IPS-NIHi7 (cell line): ENCODE data around the gene SH3D19.

ENCODE experiments used
- DNase-seq: peaks from one replicate; pipeline ENCODE4 v3.0.0; 2012; ENCODE audit warnings: mixed read lengths; ENCODE audit errors: extremely low spot score

SH3D19 gene, protein sequence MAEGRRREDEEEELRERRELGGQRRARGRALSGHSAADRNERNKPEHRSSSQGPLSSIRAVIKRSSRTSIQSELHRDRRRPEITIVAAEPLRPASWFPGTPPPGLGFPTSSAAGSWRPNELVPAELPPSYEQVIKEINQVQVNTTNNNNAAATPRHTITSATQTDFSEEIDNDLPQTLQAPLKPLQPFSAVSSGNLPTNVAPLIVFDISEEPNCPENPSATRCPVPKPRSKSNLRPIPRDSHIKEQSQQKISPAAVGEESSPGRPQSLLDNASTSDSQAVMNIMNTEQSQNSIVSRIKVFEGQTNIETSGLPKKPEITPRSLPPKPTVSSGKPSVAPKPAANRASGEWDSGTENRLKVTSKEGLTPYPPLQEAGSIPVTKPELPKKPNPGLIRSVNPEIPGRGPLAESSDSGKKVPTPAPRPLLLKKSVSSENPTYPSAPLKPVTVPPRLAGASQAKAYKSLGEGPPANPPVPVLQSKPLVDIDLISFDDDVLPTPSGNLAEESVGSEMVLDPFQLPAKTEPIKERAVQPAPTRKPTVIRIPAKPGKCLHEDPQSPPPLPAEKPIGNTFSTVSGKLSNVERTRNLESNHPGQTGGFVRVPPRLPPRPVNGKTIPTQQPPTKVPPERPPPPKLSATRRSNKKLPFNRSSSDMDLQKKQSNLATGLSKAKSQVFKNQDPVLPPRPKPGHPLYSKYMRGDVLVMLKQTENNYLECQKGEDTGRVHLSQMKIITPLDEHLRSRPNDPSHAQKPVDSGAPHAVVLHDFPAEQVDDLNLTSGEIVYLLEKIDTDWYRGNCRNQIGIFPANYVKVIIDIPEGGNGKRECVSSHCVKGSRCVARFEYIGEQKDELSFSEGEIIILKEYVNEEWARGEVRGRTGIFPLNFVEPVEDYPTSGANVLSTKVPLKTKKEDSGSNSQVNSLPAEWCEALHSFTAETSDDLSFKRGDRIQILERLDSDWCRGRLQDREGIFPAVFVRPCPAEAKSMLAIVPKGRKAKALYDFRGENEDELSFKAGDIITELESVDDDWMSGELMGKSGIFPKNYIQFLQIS

DNA sequence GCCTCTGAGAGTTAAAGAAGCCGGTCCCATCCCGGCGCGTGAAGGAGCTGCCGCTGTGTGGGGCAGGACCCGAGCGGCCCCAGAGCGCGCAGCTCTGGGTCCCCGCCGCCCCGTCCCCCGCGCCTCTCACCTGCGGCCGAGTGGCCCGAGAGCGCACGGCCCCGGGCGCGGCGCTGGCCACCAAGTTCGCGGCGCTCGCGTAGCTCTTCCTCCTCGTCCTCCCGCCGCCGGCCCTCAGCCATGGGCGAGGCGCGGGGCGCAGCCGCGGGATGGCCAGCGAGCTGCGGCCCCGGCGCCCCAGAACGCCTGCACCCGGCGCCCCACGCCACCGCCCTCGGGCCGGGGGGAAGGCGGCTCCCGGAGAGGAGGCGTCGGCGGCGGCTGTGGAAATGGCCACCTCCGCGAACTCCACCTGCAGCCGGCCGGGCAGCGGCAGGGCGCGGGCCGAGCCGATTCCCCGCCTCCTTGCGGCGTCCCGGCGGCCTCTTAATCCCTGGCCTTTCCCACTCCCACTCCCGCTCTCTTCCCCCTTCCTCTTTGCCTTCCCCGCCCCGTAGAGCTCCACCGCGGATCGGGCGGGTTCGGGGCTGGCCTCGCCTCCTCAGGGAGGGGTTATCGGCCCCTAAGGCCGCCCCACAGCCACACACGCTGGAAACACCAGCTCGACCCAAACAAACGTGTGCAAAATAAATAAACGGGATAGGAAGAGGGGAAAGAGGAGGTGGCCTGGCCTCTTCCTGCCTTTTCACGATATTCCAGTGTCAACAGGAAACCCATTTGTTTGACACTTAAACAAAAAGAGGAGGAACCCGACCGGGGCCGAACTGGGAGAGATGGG lies at the start of gene SH3D19:
Gene SH3D19 (minus strand): TSS at position 495 of the 838 bp plus-strand sequence. CDS start 253 bp downstream, at position 242.
- DNase-seq = peak; percentile 63

DNA sequence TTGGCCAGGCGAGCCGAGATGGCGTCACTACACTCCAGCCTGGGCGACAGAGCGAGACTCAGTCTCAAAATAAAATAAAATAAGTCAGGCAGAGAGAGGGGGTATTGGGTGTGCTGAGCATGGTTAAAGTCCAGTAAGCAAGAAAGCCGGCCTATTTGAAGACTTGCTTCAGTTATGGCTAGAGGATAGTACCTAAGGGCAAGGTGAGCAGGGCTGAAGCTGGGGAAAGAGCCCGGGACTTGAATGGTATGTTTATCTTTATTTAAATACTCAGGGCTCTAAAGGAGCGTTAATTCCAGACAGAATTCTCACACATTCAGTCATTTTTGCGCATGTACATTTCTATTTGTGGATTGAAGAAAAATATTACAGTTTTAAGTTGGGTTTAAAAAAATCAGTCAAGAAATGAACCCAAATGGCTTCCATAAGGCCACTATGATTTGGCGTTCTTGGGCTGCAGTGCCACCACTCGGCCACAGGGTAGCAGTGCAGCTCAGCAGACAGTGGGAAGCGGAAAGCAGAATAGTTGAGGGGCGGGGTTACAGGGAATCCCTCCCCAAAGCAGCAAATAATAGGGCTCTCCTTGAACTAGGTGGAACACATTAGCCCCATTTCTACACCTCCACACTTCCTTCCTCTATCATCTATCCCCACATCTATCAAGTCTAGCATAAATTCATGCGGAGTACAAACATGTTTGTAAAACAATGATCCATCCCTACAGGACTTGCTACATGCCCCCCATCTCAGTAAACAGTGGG lies 37.2 kb upstream of the SH3D19 start:
- DNase-seq = peak; percentile 94

DNA sequence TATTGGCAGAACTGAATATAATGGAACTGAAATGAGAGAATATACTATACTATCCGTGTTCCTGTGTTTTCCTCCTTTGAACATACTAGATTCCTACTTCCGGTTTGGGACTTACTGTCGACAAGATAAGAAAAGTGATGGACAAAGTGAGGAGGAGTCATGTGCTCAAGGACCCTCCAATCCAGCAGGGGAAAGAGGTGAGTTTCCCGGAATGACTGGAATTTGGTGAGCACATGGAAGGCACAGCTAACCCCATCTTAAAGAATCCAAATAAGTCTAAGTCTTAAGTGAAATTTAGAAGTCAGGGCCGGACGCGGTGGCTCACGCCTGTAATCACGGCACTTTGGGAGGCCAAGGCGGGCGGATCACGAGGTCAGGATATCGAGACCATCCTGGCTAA lies 36.6 kb upstream of the SH3D19 start:
- no peak for DNase-seq

DNA sequence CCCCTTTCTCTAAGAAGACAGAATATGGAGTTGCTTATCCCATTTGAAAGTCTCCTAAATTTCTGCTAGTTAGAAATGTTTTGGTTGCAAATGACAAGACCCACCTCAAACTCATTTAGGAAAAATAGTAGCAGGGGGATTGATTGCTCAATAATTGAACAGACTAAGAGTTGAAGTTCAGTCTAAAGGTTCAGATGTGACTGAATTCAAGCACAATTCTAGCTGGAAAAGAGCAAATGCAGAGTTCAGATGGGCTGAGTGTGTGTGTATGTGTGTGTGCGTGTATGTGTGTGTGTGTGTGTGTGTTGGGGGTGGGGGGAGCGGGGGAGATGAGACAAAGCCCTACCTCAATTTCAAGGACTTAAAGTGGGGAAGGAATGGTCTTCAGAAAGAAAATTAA lies 35.7 kb upstream of the SH3D19 start:
- DNase-seq = no peak

DNA sequence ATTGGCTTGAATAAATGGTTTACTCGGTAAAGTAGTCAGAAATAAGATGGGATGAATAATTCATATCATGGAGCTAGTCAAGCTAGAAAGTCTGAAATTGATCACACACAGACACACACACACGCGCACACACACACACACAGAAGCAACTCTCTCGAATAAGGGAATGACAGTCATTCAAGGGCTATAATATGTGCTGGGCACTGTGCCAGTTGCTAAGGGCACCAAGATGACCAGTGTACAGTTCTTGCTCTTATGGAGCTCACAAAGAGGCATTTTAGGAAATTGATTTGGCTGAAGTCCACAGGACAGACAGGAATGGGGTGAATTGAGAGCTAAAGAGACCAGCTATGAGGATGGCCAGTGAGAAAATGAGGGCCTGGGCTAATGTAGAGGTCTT lies 34.2 kb upstream of the SH3D19 start:
- DNase-seq = no peak

DNA sequence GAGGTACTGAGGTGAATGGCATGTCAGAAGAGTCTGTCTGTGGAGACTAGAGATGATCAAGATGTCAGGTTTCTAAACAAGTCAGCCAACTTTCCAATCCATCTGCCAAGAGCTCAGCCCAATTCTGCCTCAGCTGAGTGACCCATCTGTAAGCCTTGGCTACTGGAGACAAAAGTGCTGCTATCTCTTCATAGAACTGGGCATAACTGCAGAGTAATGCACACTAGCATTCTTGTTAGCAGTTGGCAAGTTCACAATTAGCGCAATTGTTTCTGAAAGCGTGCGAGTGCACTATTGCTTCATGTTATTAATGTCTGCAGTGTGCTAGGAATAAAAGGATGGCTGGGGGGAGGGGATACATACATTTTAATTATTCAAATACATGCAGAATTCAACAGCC lies 32.9 kb upstream of the SH3D19 start:
- no peak for DNase-seq

DNA sequence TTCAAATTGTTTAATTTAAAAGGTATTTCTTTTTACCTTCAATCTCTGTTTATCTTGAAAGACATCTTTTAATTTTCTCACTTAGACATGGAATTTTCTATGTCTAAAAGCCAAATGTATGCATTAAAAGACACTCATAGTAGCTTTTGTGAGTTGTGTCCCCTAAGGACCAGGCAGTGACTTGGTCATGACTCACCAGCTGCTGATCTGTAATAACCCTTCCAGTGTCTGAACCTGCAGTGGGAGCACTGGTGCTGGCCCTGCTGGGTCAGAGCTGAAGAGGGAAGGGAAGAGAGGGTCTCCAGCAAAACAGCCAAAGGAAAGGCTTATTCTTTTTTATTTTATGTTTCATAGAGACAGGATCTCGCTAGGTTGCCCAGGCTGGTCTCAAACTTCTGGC lies 31.1 kb upstream of the SH3D19 start:
- no peak for DNase-seq

DNA sequence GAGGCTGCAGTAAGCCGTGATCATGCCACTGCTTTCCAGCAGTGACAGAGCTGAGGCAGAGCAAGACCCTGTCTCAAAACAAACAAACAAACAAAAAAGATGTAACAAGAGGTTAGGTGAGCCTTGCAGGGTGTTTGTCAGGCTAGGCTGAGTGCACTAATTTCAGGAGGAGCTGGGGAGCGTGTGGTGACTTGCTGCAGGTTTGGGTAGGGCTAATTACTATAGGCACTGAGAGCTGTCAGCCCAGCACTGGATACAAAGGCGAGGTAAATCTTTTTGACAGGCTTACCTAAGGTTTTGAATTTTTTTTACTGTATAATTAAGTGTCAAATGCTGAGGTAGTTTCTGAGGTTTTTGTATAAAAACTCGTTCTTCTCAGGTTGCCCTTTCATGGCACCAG lies 29.8 kb upstream of the SH3D19 start:
- no peak for DNase-seq

DNA sequence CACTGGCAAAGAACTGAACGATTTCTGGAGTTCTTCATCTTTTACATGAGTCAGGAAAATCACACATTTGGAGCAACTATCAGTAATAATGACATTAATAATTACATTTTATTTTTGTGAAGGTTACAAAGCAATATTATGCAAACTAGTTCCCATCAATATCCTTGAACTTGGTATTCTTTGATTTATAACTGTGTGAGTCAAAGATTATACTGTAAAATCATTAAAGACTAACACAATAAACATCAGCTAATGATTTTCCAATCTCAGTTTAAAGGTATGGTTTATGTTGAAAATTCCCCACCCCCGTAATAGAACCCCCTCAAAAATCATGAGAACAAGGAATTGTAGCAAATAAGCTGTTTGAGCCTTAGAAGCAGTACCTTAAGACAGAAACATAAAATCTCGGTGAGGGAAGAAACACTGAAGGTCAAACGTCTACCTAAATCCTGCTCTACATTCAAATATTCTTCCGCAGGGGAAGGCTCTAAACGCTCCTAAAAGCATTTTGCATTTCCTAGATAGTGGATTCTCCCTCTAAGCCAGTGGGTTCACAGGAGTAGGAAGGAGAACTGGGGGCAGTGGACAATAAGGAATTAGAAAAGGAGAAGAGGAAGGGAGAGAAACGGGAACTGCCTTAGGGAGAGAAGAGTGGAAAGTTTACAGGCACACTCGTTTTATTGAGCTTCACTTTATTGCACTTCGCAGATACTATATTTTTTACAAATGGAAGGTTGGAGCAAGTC lies 22.3 kb upstream of the SH3D19 start:
- no peak for DNase-seq

DNA sequence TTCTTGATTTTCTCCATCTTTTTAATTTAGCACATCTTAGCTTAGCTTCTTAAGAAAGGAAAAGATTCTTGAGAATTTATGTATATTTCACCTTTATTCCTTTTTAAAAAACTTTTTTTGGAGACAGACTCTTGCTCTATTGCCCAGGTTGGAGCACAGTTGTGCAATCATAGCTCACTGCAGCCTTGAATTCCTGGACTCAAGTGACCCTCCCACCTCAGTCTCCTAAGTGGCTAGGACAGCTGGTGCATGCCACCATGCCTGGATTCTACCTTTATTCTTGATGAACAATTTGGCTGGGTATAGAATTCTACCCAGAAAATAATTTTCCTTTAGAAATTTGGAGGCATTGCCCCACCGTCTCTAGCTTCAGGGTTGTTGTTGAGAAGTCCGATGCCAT lies 19.5 kb upstream of the SH3D19 start:
- no peak for DNase-seq

DNA sequence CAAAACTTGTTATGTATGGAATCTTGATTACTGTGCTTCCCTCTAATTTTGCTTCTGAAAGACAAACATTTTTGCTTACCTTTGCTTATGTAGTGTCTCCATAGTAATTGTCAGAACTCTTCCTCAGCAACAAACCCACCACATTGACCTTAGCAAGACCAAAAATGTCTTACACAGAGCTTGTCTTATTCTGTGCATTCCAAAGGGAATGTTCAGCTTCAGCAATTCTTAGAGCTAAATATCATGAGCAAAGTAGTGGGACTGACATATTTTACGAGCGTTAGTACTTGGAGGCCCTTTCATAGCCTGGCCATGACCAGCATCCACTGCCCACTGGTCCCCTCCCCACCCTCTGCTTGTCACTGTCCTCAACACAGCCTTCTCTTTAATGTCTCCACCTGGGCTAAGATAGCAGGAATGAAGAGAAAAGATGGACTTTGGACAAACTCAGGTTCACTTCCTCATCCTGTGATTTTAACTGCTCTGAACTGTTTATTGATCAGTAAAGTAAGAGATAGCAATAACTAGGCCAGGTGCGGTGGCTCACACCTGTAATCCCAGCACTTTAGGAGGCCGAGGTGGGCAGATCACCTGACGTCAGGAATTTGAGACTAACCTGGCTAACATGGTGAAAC lies 15.5 kb upstream of the SH3D19 start:
- DNase-seq = no peak

DNA sequence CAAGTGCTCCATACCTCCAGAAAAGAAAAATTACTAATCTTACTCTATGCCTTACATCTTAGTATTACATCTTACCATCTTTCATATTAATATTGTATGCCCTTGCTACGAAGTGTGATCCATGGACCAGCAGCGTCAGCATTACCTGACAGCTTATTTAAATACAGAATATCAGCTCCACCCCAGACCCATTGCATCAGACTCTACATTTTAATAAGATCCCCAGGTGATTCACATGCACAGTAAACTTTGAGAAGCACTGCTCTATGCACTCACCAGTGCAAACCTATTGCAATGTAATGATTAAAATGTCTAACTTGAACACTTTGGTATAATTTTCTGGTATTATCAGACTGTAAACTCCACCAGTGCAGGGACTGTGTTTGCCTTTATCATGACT lies 14.1 kb upstream of the SH3D19 start:
- DNase-seq = no peak

DNA sequence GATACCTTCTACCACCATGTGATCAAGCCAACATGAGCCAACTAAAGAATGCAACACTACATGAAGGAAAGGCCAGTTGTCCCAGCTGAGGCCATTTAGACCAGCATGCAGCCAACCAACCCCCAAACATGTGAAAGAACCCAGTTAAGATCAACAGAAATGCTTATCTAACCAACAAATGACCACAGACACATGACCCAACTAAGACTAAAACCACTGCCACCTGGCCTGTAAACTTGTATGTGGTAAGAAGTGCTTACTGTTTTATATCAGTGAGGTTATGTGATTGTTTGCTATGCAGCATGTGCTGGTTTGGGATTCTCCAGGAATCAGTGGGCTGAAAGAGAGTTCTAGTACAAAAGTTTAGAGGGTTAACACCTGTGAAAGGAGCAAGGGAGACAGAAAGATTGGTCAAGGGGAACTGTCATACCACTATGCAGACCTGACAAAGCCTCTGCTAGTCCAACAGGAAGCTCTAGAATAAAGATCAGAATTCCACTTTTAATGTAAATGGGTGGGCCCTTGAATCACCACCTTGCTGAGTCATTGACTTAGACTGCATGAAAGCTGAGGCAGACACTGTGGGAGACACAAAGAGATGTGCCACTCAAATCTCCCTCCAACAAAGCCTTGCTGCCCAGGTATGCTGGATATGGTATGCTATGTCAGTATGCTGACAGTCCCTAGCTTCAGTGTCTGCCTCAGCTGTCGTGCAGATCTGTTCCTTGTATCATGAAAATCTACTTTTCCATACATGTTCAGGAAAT lies 6.1 kb upstream of the SH3D19 start:
- no peak for DNase-seq

DNA sequence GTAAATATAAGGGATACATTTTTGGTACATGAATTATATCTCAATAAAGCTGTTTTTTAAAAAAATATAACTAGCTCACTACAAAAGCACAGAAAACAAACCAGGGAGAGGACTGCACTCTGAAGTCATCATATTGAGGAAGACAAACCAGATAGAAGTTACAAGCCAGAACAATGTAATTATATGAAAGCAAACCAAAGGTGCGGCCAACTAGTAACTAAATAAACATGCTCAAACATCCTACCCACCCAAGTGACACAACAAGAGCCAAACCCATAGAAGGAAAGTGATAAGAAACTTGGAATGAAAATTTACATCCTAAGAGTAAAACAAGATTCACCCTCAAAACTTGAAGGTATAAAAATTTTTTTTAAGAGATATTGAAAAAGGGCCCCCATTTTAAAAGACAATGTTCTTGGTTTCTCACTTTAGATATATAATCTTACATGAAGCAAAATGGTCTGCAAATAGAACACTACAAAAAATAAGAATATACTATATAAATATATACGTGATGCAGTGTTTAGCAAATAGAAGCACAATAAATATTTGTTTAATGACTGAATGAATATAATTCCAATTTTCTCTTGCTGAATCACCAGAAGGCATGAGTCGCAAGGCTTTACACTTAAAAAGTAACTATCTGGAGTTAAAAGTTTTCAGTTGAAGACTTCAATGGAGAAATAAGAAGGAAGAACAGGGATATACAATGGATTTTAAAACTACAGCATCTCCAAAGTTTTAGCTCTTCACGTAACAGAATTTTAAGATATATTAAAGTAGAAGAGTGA lies 4.0 kb upstream of the SH3D19 start:
- DNase-seq = no peak

DNA sequence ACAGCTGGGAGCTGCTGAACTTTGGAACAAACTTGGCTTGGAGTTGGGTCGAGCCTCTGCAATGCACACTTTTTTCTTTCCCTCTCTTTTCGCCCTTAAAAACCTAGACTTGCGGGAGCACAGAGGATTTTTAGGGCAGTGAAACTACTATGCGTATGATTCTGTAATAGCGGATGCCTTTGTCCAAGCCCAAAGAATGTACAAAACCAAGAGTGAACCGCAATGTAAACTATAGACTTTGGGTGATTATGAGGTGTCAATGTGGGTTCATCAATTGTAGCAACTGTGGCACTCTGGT lies 493 bp upstream of the SH3D19 start:
- no peak for DNase-seq

DNA sequence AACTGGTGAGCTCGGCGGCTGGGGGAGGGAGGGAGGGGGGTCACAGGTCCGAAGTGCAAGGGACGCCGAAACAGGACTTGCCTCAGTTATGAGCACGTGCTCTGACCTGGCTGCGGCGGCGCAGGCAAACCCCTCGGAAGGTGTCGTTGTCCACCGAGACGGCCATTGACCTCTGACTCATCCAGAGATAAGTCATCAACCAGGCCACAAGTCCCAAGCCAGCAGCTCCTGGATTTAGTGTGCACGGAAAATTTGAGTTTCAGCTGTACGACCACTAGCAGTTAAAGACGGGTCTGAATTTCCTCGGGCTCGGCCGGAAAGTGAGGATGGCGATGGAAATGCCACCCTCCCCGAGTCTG lies 674 bp downstream of the SH3D19 start:
- peak; percentile 76 for DNase-seq

DNA sequence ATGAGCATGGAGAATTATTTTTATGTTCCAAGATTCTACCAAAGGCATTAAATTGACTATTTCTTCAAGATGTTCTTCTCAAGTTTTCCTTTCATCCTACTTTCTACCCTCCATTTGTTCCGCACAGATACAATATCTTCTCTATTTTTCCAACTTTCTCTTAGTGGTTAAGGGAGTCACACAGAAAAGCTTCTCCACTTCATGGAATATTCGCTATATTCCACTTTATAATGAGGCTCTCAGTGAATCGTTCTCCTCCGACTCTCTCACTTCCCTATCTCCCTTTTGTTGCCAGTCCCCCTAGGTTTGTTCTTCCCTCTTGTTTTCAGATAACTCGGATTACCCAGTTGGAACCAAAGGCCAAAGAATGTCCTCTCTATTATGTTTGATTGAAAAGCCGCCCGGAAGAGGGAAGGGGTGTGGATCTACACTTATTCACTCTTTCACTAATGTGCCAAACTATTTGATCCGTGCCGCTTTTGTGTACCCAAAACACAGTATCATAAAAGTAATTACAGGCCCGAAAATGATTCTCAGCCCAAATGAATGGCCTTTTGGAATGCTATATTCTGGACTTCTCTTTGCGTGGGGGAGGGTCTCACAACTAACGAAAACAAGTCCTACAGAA lies 1.2 kb downstream of the SH3D19 start:
- DNase-seq = no peak

DNA sequence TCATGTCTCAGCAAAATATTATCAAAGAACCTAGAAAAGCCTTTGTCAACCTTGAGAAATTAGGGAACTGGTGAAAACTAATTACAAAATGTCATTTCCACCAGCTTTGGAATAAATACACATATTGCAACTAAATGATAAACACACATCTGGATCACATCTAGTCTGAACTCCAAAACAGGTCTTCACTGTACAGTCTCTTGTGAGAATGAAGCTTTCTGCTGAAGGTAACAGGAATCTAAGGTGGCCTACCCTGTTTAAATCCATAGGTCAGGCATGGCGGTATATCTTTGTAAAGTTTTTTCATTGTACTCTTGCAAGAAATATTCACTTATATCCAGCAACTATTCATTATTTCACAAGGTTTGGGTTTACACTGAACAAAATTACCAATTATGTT lies 1.7 kb downstream of the SH3D19 start:
- DNase-seq = no peak
